ENCODE data around the gene SPEN.

The SPEN gene

GRCh38 chr1:15952317-15953258 is 105.1 kb downstream of the SPEN start:
- no peaks in the 10 kb centered on the region for H3K9me3 Mint-ChIP-seq
- no peak for TF ChIP-seq CTCF (IDR thresholded peaks at IDR 0.05; ENCODE audit: unreplicated experiment in 3 of 3)
- no peaks in the 10 kb centered on the region for H3K27me3 Mint-ChIP-seq (ENCODE audit: low read depth)
- H3K36me3 Mint-ChIP-seq (ENCODE audit: low read depth), result peaks cover 16% of the 10 kb centered on the region
- H3K27ac Mint-ChIP-seq, result peak overlapping the region in 2 of 3 experiments; percentile 93
- peaks cover 80% of the 10 kb centered on the region for H3K4me1 Mint-ChIP-seq
- H3K4me3 Mint-ChIP-seq, result no peak overlapping the region

GRCh38 chr1:15953294-15953771 is 105.8 kb downstream of the SPEN start:
- Mint-ChIP-seq H3K4me1 (peaks cover 80% of the 10 kb centered on the region), H3K9me3 (no peaks in the 10 kb centered on the region), H3K27me3 (ENCODE audit: low read depth) (no peaks in the 10 kb centered on the region), H3K36me3 (ENCODE audit: low read depth) (peaks cover 10% of the 10 kb centered on the region), H3K27ac (peak overlapping the region in 1 of 3 experiments; percentile 93), H3K4me3 (no peak overlapping the region)
- no peak for TF ChIP-seq CTCF (IDR thresholded peaks at IDR 0.05; ENCODE audit: unreplicated experiment in 3 of 3)

GRCh38 chr1:15953791-15954241 is 106.3 kb downstream of the SPEN start:
- Mint-ChIP-seq H3K4me1 (peaks cover 78% of the 10 kb centered on the region), H3K4me3 (no peak overlapping the region), H3K27me3 (ENCODE audit: low read depth) (no peaks in the 10 kb centered on the region), H3K36me3 (ENCODE audit: low read depth) (peaks cover 8% of the 10 kb centered on the region), H3K27ac (peak overlapping the region in 1 of 3 experiments; percentile 55), H3K9me3 (no peaks in the 10 kb centered on the region)
- TF ChIP-seq CTCF (IDR thresholded peaks at IDR 0.05; ENCODE audit: unreplicated experiment in 3 of 3), result no peak

- Mint-ChIP-seq H3K4me1 (peaks cover 73% of the 10 kb centered on the region), H3K27ac (no peak overlapping the region), H3K36me3 (ENCODE audit: low read depth) (peaks cover 4% of the 10 kb centered on the region), H3K9me3 (no peaks in the 10 kb centered on the region), H3K27me3 (ENCODE audit: low read depth) (no peaks in the 10 kb centered on the region), H3K4me3 (no peak overlapping the region)
- TF ChIP-seq CTCF (IDR thresholded peaks at IDR 0.05; ENCODE audit: unreplicated experiment in 3 of 3), result no peak
These were observed 106.8 kb downstream of the SPEN start for GRCh38 chr1:15954316-15954715.

- H3K9me3 Mint-ChIP-seq, result no peaks in the 10 kb centered on the region
- H3K27ac Mint-ChIP-seq, result no peak overlapping the region
- H3K4me1 Mint-ChIP-seq, result peaks cover 69% of the 10 kb centered on the region
- H3K27me3 Mint-ChIP-seq (ENCODE audit: low read depth), result no peaks in the 10 kb centered on the region
- peaks cover 7% of the 10 kb centered on the region for H3K36me3 Mint-ChIP-seq (ENCODE audit: low read depth)
- no peak for TF ChIP-seq CTCF (IDR thresholded peaks at IDR 0.05; ENCODE audit: unreplicated experiment in 3 of 3)
- H3K4me3 Mint-ChIP-seq, result no peak overlapping the region
These were observed 108.0 kb downstream of the SPEN start for GRCh38 chr1:15955552-15955951.
